Mononuclear cell (primary cell): Measurements from ENCODE around the gene HS3ST3B1. TPM values are rescaled to one million over a fixed set of nuclear protein-coding genes. Genes with fewer than 3 reads are reported as not detected.

Source experiments
- H3K27me3 ChIP-seq: 2 replicates; pipeline ENCODE4 v1.6.0; 2011; ENCODE audit warnings: low read length, control low read depth; ENCODE audit not compliant: insufficient read depth
- H3K4me1 ChIP-seq: 2 replicates; pipeline ENCODE4 v1.5.1; 2011; ENCODE audit warnings: mild to moderate bottlenecking, low read length, control low read depth; ENCODE audit not compliant: insufficient read depth
- H3K4me3 ChIP-seq: 2 replicates; pipeline ENCODE4 v1.5.1; 2011; ENCODE audit warnings: mild to moderate bottlenecking, low read length, moderate library complexity
- H3K9me3 ChIP-seq: 2 replicates; pipeline ENCODE4 v1.5.1; 2011; ENCODE audit warnings: low read depth, mild to moderate bottlenecking, control low read depth, low read length
- total RNA-seq: library from RNA; depleted of rRNA; stranded (reverse); fragments of >200 nt; gene quantifications from one replicate; pipeline ENCODE4 v1.2.3, GENCODE V29; 2012

The HS3ST3B1 gene
- total RNA-seq, 1 donor: 10.4 TPM

DNA sequence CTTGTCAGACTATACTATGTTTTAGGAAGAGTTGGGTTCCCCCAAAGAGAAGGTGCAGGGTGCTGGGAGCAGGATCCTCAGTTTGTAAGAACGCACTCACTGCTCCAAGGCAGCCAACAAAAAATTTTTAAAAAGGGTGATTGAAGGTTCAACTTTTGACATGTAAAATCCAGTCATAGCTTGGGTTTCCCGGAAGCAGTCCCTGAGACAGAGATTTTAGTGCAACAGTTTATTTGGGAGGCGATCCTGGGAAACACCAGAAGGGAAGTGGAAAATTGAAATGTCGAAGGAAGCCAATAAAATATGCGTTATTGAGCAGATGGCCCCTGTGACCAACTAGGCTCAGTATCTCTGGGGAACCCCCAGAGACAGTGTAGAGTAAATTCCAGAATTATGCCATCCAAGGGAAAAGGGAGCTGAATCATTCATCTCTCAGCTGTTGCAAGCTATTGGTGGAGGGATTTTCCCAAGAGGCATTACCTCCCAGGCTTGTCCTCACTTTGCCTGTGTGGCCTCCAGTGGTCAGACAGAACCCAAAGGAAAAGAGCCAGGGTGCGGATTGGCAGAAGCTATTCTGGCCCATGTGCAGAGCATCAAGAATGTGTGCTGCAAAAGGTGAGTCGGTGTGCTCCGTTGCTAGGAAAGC lies 72.9 kb downstream of the HS3ST3B1 start:
- Histone ChIP-seq H3K4me3 (no peak overlapping the region), H3K9me3 (no peaks in the 10 kb centered on the region), H3K27me3 (no peaks in the 10 kb centered on the region), H3K4me1 (no peaks in the 10 kb centered on the region)

DNA sequence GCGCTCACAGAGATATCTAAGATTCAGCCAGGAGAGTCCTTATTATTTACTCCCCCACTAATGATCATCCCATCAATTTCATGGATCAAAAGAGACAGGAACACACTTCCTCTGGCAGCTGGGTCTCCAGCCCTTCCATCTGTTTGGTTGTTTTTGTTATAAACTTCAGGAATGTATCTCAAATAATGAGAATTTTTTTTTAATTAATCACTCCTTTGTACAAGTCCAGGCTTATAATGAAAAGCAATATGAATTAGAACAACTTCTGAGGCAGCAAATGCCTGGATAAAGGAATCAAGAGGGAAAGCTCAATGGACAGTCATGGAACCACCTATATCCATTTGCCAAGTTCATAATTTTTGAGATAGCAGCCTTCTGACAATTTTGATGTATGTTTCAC lies 73.4 kb downstream of the HS3ST3B1 start:
- H3K9me3 ChIP-seq: no peaks in the 10 kb centered on the region
- no peak overlapping the region for H3K4me3 ChIP-seq
- H3K27me3 ChIP-seq: no peaks in the 10 kb centered on the region
- H3K4me1 ChIP-seq: no peaks in the 10 kb centered on the region

DNA sequence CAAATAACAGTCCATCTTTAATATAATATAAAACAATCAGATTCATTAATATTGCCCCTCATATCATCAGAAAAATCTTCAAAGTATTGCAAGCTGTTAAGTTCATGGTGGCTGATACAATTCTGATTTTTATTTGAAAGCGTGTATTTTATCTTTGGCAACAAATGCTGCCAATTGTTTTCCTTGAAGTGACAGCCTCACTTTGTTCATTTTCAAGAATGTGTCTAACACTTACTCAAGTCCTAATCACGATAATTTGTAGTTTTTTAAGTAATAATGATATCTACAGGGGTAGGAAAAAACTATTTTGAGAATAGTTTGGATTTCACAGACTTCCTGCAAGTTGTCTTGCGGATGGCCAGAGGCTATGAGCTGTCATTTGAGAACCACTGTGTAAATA lies 75.8 kb downstream of the HS3ST3B1 start:
- H3K9me3 ChIP-seq: no peaks in the 10 kb centered on the region
- H3K4me1 ChIP-seq: no peaks in the 10 kb centered on the region
- no peak overlapping the region for H3K4me3 ChIP-seq
- H3K27me3 ChIP-seq: no peaks in the 10 kb centered on the region

DNA sequence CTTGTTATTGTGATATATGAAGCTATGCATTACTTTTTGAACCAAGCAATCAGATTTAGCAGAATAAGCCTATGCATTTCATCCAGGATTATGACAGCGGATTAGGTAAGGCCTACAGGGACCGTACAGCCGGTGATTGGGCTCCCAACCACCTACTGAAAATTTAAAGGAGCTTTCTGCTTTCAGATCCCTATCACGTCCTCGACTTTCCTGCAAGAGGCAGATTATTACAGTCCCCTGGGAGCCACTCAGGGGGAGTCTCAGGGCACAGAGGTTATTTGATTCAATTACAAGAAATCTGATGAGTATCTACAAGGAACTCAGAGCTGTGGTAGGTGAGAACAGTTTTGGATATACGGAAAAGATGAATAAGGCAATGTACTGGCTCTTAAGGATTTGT lies 80.7 kb downstream of the HS3ST3B1 start:
- Histone ChIP-seq H3K4me1 (no peaks in the 10 kb centered on the region), H3K4me3 (no peak overlapping the region), H3K9me3 (no peaks in the 10 kb centered on the region), H3K27me3 (no peaks in the 10 kb centered on the region)

DNA sequence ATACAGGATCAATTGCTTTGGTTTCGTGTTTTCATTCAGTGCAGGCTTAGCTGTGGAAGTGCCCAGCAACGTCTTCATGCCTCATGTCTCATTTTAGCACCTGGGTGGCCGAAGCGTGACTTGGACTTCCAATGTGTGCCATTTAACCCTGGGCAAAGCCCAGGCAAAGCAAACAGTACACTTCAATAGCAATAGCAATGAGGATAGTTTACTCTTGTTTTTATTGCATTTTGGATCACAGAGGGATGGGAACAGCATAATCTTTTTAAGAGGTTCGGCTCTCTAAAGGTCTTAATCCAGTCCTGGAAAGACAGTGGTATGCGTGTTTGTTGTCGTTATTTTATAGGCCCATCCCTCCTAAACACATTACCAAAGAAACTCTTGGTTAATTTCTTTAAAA lies 86.2 kb downstream of the HS3ST3B1 start:
- H3K27me3 ChIP-seq: no peaks in the 10 kb centered on the region
- H3K4me3 ChIP-seq: no peak overlapping the region
- peaks cover 6% of the 10 kb centered on the region for H3K9me3 ChIP-seq
- H3K4me1 ChIP-seq: no peaks in the 10 kb centered on the region

DNA sequence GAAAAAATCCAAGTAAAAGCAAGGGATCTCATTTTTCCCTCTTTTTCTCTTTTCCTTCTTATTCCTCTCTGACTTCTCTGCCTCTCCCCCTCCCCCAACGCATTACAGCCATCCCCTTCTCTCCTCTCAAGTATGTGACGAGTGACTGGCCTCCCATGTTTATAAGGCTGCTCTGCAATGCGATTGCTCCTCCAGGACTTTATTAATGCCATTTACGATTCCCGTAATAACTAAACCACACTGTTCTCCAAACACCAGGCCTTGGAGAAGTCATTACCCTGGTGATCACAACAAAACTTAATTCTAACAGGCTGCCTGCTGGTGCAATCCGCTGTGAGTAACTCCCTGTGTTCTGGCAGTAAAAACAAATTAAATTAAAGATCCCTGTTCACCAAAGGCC lies 88.8 kb downstream of the HS3ST3B1 start:
- Histone ChIP-seq H3K27me3 (no peaks in the 10 kb centered on the region), H3K4me1 (no peaks in the 10 kb centered on the region), H3K4me3 (no peak overlapping the region), H3K9me3 (peaks cover 14% of the 10 kb centered on the region)

DNA sequence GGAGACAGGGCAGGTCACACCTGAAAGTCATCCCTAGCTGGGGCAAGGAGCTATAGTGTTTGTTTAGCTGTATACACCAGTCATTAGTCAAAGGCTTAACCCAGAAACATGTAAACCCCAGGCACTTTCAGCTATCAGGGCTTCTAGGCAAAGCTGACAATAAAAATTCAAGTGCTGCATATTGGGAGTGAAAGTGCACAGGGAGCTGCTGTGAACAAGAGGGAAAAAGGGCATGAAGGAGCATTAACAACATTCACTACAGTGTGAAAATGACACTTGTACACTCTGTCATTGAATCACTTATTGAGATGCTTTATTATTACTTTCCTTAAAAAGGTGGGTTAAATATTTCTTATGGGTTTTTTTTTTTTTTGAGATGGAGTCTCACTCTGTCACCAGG lies 92.8 kb downstream of the HS3ST3B1 start:
- Histone ChIP-seq H3K27me3 (no peaks in the 10 kb centered on the region), H3K4me3 (no peak overlapping the region), H3K4me1 (no peaks in the 10 kb centered on the region), H3K9me3 (peaks cover 14% of the 10 kb centered on the region)

DNA sequence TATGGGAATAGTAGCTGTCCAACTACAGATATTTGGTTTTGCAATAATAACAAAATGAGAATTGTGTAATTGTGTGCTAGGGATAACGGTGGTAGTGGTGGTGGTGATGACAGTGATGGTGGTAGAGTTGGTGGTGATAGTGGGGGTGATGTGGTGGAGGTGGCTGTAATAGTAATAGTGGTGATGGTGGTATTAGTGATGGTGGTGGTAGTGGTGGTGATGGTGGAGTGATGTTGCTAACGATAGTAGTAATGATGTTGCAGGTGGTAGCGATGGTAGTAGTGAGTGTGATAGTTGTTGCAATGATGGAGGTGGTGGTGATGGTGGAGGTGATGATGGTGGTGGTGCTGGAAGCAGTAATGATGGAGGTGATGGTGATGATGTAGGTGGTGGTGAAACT lies 94.4 kb downstream of the HS3ST3B1 start:
- no peaks in the 10 kb centered on the region for H3K4me1 ChIP-seq
- H3K4me3 ChIP-seq: no peak overlapping the region

DNA sequence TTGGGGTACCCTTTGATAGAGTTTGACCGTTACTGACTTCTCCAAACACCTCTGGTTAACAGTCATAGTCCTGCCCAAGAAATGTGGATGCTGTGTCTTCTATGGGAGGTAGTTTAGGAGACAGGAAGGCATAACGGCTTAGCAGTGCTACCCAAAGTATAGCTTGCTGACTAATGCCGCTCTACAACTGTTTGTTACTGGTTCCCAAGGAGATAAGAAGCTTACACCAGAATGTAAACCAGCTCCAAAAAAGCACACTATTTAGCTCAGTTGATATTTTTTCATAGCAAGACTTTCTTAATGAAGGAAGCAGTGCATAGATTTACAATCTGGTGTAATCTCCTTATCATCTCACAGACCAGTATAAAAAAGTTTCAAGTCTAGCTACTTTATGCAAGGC lies 95.7 kb downstream of the HS3ST3B1 start:
- peaks cover 13% of the 10 kb centered on the region for H3K9me3 ChIP-seq
- H3K27me3 ChIP-seq: no peaks in the 10 kb centered on the region
- H3K4me3 ChIP-seq: no peak overlapping the region
- no peaks in the 10 kb centered on the region for H3K4me1 ChIP-seq

More for the DNA sequence above, 94.4 kb downstream of the HS3ST3B1 start:
- Histone ChIP-seq H3K27me3 (no peaks in the 10 kb centered on the region), H3K9me3 (peaks cover 14% of the 10 kb centered on the region)

DNA sequence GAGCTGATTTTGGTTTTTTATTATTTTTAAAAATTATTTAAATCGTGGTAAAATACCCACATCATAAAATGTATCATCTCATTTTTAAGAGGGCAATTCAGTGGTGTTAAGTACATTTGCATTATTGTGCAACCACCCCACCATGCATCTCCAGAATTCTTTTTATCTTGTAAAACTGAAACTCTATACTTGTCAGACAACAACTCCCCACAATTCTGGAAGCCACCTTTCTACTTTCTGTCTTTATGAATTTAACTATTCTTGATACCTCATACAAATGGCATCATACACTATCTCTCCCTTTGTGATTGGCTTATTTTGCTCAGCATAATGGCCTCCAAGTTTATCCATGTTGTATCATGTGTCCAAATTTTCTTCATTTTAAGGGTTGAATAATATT lies 97.9 kb downstream of the HS3ST3B1 start:
- Histone ChIP-seq H3K4me3 (no peak overlapping the region), H3K27me3 (no peaks in the 10 kb centered on the region), H3K4me1 (no peaks in the 10 kb centered on the region), H3K9me3 (no peaks in the 10 kb centered on the region)

Other genes starting within 250 kb of the HS3ST3B1 start
- 17.5 TPM for gene COX10, start 231.6 kb upstream of the HS3ST3B1 start, total RNA-seq
- not detected for gene CDRT15, start 64.2 kb upstream of the HS3ST3B1 start, total RNA-seq